GM18526 (cell line): ENCODE data around the gene SFXN5.

Source experiments
- POLR2A ChIP-seq: IDR thresholded peaks from 3 replicates; pipeline ENCODE4 v1.6.1; 2011; ENCODE audit not compliant: insufficient read length; ENCODE audit errors: extremely low read depth

SFXN5 gene

DNA sequence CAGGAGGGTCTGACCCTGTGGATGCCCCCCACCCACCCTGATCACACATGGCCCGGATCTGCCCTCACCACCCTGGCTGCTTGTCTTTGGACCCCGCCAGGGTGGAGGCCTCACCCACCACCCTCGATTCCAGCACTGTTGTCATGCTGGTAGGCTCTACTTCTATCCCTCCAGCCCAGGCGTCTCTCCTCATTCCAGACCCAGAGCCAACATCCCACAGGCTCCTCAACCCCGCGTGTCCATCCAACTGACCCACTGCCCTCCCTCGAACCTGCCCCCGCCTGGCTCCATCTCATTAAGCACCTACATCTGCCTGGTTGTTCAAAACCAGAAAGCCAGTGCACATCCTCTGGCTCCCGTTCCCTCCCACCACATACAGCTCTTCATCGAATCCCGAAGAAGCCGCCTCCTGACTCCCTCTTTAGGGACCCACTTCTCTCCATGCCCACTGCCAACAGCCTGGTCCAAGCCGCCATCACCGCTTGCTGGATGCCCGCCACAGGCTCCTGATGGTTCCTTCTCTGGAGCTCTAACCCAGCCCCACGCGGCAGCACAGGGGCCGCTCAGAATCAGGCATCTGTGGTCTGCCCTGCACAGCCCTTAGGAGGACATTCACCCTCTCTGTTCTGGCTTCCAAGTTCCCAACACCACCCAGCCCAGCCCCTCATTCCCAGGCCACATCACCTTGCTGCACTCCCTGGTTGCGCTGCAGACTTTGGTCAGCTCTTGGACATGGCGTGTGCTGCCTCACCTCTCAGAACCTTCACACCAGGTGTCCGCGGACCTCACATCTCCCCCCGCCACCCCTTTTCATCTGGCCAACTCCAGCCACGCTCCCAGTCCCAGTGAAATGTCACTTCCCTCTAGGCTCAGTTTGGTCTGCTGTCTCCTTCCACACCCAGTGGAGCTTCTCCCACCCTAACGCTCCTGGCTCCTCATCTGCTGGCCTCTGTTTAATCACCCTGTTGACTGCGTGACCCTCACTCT, 111.2 kb downstream of the SFXN5 start:
- TF ChIP-seq POLR2A = no peak

DNA sequence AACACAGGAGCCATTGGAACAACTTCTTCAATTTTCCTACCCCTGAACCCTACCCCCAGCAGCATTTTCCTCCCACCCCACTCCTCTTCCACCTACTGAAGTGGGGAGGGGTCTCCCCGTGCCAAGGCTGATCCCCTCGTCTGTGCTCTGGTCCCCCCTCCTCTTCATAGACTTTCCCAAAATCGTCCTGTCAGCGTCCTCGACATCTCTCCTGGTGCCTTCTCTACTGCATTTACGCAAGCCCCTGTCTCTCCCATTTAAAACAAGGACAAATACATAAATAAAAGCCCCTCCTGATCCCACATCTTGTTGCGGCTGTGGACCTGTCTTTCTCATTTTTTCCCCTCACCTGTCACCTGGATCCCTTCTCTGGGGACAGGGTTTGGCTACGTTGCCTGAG, 112.0 kb downstream of the SFXN5 start:
- no peak for TF ChIP-seq POLR2A

DNA sequence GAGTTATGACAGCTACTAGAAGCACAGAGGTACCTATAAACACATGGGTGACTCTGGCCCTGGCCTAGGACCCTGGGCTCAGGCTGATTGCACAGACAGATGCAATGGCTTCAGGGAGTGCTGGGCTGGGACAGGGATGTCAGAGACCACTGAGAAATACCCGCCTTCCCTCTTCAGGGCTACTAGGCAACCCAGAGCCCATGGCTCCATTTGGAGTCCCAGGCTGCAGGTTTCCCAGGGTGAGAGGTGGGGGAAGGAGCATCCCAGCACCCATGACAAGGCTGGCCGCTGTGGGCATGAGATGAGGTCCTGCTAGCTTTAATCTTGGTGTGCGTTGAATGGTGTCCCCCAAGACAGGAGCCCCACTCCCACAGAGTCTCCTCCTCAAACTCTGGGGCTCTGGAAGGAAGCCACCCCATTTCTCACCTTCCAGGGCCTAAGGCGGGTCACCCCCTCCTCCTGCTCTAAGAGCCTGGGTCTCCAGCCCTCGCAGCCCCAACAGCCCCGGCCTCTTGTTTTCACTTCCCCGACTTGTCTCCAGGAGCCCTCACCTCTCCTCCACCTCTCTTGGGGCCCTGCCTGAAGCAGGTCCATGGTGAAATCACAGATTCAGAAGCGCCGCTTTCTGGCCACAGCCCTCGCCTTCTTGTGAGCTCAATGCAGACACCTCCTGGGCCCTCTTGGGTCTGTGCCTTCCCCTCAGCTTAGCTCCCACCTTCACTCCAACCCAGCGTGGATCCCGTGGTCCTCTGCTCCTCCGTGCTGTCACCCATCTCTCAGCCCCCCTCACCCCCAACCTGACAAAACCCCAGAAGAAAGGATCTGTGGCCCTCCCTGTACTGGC, 112.7 kb downstream of the SFXN5 start:
- no peak for TF ChIP-seq POLR2A

- TF ChIP-seq POLR2A = no peak
Measured at GRCh38 chr2:72956936-72957335, 114.6 kb downstream of the SFXN5 start.

GRCh38 chr2:72956050-72956395, 115.5 kb downstream of the SFXN5 start:
- no peak for TF ChIP-seq POLR2A

DNA sequence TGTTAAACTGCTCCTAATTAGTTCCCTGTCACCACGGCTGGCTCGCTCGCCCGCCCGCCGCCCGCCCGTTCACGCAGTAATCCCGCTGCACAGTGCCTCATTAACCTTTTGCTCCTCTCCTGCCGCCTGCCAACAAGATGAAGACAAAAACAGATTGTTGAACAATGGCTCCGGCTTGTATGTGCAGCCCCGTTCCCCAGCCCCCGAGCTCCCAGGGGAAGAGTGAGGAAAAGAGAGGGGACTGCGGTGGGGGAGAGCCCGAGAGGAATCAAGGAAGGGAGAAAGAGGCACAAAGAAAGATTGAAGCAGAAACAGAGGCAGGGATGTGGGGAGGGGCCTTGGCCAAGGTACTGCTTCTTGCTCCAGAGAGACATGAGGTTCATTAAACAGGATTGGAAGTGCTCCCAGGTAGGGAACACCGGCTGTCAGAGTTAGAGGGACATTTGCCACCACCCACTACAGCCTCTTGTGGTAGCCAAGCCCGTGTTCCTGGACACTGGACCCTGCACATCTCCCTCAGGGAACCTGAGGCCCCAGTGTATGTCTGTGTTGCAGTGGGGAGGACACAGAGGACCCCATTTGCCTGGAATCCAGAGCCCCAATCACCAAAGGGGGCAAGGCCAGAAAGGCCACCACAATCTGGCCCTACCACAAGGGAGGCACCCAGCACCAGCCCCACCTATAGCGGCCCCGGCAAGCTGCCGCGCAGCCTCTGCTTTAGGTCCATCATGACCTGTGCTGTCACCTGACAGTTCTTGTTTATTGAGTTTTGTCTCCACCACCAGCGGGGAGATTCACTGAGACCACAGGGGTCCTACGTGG, 116.1 kb downstream of the SFXN5 start:
- TF ChIP-seq POLR2A = no peak

DNA sequence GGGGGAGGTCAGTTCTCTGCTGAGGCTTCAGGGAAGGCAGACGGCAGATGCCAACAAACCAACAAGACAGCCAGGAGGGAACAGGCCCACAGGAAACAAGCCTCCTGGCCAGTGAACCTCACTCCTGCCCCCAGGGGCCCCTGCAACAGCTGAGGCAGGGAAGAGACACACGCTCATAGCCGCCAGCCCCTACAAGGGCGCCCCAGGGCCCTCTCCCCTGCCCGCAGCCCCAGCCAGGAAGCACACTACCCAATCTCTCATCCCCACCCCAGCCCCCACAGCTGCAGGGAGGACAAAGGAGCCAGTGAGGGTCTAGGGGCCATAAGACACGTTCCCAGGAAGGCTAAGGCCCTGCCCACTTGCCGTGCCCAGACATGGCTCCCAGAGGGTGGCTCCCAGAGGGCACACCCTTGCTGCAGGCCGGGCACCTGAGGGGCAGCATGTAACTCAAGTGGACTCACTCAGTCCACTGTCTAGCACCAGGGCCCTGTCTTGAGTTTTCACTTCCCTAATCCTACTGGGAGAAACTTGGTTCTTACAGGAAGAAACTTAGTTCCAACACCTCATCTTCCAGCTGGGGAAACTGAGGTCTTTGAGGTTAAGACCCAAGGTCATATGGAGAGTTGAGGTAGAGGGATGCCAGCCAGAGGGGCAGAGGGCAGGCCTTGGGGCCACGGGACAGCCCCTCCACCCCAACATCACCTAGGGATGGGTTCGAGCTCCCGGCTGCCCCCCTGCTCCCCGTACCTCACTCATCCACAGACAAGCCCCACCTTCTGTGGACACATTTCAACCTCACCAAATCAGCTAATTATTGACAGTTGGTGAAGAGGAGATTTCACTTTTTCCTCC, 116.9 kb downstream of the SFXN5 start:
- TF ChIP-seq POLR2A = no peak

DNA sequence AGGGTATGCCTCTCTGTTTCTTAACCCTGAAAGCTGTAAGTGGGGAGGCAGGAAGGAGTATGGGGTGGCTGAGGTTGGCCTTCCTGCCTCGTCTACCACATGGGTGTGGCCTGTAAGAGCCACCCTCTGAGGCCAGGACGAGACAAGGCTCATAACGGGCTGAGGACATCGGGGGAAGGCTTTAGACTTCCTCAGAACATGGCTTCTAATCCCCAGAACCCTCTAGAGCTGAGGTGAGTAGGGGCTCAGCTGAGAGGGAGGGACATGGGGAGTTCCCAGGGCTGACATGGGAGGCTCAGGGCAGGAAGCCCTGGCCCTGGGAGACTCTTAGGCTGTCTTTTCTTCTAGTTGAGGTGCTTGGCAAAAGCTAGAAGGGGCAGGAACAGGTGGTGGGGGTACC, 117.5 kb downstream of the SFXN5 start:
- no peak for TF ChIP-seq POLR2A

GRCh38 chr2:72953528-72953927, 118.0 kb downstream of the SFXN5 start:
- TF ChIP-seq POLR2A = no peak

GRCh38 chr2:72952961-72953360, 118.6 kb downstream of the SFXN5 start:
- TF ChIP-seq POLR2A = no peak

GRCh38 chr2:72952110-72952823, 119.2 kb downstream of the SFXN5 start:
- no peak for TF ChIP-seq POLR2A

DNA sequence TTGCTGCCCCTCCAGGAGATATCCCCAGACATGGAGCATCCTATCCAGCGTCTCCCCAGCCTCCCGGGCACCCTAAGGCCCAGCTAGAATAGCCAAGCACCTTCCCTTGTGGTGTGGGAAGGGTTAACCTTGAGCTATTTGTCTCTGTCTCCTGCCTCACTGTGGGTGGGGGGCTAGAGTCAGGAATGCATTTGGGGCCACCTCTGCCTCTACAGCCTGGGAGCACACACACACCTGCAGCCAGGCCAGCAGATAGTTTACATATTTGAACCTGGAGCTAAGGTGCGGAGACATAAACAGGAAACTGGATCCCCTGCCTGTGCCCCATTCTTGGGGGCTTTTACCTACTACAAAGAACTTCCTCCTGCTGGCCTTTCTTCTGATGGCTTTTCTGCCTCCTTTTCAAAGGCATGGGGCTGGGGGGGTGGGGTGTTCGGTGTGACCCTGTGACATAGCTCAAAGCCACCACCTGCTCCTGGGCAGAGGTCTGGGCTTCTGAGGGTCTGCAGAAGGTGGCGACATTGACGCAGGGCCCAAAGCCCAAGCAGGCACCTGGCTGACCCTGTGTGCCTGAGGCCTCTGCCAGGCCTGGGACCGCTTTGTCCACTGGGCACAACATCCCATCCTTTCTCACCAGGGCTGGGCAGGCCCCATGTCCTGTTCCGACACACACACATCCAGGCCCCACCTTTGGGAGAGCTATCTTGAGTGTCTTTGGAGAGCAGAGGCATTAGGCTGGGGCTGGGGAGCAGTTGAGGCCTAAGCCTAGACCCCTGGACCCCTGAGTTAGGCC, 120.0 kb downstream of the SFXN5 start:
- no peak for TF ChIP-seq POLR2A
